ENCODE measurements around the gene CABLES1.

DNA sequence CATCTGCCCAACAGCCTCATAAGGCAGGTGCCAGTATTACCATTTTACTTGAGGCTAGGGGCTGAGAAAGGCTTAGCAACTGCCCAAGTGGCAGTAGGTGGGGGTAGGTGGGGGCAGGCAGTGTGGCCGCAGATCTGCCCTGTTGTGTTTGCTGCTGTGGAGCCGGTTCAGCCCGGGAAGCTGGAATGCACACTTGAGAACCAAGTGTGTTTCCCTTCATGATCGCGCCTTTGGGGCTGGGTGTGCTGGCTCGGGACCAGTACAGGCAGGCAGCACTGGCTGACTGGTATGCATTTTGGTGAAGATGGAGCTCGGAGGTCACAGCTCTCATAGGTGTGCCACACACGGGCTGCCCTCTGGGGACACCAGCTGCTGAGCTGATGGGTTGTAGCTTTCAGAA lies 85.1 kb downstream of the CABLES1 start:
- TF ChIP-seq GATA2 (CRISPR knock-in tag; IDR thresholded peaks at IDR 0.05) (no peak), EP300 (IDR thresholded peaks at IDR 0.05; ENCODE audit: borderline replicate concordance in 1 of 2, low read depth in 1 of 2, low read length in 1 of 2) (no peak), FOSL2 (IDR thresholded peaks at IDR 0.05; ENCODE audit: borderline replicate concordance, low read depth) (no peak), FOXM1 (IDR thresholded peaks at IDR 0.05; ENCODE audit: low read depth) (no peak), POLR2AphosphoS5 (IDR thresholded peaks at IDR 0.05; ENCODE audit: low read depth, low read length) (no peak), SMC3 (IDR thresholded peaks at IDR 0.05; ENCODE audit: low read depth, low read length) (no peak), TAF1 (IDR thresholded peaks at IDR 0.05; ENCODE audit: borderline replicate concordance, low read depth, low read length) (no peak), MXI1 (IDR thresholded peaks at IDR 0.05; ENCODE audit: low read depth, low read length) (no peak), RAD21 (IDR thresholded peaks at IDR 0.05; ENCODE audit: low read length) (no peak)
- TF ChIP-seq, protein P1, sequence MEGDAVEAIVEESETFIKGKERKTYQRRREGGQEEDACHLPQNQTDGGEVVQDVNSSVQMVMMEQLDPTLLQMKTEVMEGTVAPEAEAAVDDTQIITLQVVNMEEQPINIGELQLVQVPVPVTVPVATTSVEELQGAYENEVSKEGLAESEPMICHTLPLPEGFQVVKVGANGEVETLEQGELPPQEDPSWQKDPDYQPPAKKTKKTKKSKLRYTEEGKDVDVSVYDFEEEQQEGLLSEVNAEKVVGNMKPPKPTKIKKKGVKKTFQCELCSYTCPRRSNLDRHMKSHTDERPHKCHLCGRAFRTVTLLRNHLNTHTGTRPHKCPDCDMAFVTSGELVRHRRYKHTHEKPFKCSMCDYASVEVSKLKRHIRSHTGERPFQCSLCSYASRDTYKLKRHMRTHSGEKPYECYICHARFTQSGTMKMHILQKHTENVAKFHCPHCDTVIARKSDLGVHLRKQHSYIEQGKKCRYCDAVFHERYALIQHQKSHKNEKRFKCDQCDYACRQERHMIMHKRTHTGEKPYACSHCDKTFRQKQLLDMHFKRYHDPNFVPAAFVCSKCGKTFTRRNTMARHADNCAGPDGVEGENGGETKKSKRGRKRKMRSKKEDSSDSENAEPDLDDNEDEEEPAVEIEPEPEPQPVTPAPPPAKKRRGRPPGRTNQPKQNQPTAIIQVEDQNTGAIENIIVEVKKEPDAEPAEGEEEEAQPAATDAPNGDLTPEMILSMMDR (IDR thresholded peaks at IDR 0.05), result no peak
- TF ChIP-seq, protein P2, sequence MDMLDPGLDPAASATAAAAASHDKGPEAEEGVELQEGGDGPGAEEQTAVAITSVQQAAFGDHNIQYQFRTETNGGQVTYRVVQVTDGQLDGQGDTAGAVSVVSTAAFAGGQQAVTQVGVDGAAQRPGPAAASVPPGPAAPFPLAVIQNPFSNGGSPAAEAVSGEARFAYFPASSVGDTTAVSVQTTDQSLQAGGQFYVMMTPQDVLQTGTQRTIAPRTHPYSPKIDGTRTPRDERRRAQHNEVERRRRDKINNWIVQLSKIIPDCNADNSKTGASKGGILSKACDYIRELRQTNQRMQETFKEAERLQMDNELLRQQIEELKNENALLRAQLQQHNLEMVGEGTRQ (IDR thresholded peaks at IDR 0.05; ENCODE audit: borderline replicate concordance, low read depth, low read length), result no peak
- TF ChIP-seq, protein P3, sequence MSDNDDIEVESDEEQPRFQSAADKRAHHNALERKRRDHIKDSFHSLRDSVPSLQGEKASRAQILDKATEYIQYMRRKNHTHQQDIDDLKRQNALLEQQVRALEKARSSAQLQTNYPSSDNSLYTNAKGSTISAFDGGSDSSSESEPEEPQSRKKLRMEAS (IDR thresholded peaks at IDR 0.05; ENCODE audit: low read depth), result no peak
- TF ChIP-seq, protein P4, sequence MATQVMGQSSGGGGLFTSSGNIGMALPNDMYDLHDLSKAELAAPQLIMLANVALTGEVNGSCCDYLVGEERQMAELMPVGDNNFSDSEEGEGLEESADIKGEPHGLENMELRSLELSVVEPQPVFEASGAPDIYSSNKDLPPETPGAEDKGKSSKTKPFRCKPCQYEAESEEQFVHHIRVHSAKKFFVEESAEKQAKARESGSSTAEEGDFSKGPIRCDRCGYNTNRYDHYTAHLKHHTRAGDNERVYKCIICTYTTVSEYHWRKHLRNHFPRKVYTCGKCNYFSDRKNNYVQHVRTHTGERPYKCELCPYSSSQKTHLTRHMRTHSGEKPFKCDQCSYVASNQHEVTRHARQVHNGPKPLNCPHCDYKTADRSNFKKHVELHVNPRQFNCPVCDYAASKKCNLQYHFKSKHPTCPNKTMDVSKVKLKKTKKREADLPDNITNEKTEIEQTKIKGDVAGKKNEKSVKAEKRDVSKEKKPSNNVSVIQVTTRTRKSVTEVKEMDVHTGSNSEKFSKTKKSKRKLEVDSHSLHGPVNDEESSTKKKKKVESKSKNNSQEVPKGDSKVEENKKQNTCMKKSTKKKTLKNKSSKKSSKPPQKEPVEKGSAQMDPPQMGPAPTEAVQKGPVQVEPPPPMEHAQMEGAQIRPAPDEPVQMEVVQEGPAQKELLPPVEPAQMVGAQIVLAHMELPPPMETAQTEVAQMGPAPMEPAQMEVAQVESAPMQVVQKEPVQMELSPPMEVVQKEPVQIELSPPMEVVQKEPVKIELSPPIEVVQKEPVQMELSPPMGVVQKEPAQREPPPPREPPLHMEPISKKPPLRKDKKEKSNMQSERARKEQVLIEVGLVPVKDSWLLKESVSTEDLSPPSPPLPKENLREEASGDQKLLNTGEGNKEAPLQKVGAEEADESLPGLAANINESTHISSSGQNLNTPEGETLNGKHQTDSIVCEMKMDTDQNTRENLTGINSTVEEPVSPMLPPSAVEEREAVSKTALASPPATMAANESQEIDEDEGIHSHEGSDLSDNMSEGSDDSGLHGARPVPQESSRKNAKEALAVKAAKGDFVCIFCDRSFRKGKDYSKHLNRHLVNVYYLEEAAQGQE (IDR thresholded peaks at IDR 0.05; ENCODE audit: low read depth, low read length), result no peak
